Activated B cell treated with CpG ODN at 0.5 μM for 24 hours (primary cell): ENCODE data around the gene CBARP. TPM values are rescaled to one million over a fixed set of nuclear protein-coding genes. Genes with fewer than 3 reads are reported as not detected.

ENCODE experiments used
- ATAC-seq: fragments of 200-7000 bp; cut with Tn5 transposase; one replicate; pipeline ENCODE4 v1.10.0; 2021; ENCODE audit warnings: low read depth, mild to moderate bottlenecking, moderate library complexity
- CTCF ChIA-PET: fragments of 350-600 bp; sonication (Branson Sonifier 250); formaldehyde crosslinking; loops from one replicate; lab custom pipeline; 2021; ENCODE audit warnings: antibody characterized with exemption; lab: Charles Lee
- POLR2A ChIA-PET: fragments of 350-600 bp; sonication (Branson Sonifier 250); formaldehyde crosslinking; loops from one replicate; lab custom pipeline; 2021; ENCODE audit warnings: antibody characterized with exemption; lab: Charles Lee
- DNase-seq: peaks from one replicate; pipeline ENCODE4 v3.0.0; 2022
- H3K27ac Mint-ChIP-seq: one replicate; pipeline ENCODE4 v1.8.0; 2020; ENCODE audit warnings: mixed read lengths
- H3K27me3 Mint-ChIP-seq: one replicate; pipeline ENCODE4 v1.8.0; 2021; ENCODE audit warnings: mixed read lengths
- H3K36me3 Mint-ChIP-seq: one replicate; pipeline ENCODE4 v1.8.0; 2021; ENCODE audit warnings: low read depth, mixed read lengths
- H3K4me1 Mint-ChIP-seq: one replicate; pipeline ENCODE4 v1.8.0; 2021; ENCODE audit warnings: mixed read lengths
- H3K4me3 Mint-ChIP-seq: one replicate; pipeline ENCODE4 v1.8.0; 2020; ENCODE audit warnings: mild to moderate bottlenecking, mixed read lengths
- H3K9me3 Mint-ChIP-seq: one replicate; pipeline ENCODE4 v1.8.0; 2020; ENCODE audit warnings: mixed read lengths
- CTCF ChIP-seq: fragments of 200-600 bp; IDR thresholded peaks from one replicate; pipeline ENCODE4 v1.8.0; 2022; ENCODE audit warnings: antibody characterized with exemption, mild to moderate bottlenecking
- intact Hi-C: fragments of 100-400 bp; cut with micrococcal nuclease; formaldehyde crosslinking; loops from one replicate; pipeline ENCODE4 v1.15.1; 2024
- total RNA-seq: library from RNA; stranded (reverse); gene quantifications from 2 replicates; pipeline ENCODE4 v1.2.3, GENCODE V29; 2022

CBARP gene
- total RNA-seq, 1 donor from 2014 or later, result 0.64 TPM

- ChIA-PET POLR2A (interaction anchor here (10.1 kb wide), 1 partner anchor 25 kb away, joined by 824 read pairs; the partner anchor contains the start of gene CIRBP), CTCF (no interaction called here)
- Mint-ChIP-seq H3K4me3 (peak overlapping the region; percentile 79), H3K4me1 (peaks cover 40% of the 10 kb centered on the region), H3K36me3 (no peaks in the 10 kb centered on the region), H3K27me3 (peaks cover 7% of the 10 kb centered on the region), H3K27ac (no peak overlapping the region), H3K9me3 (no peaks in the 10 kb centered on the region)
- ATAC-seq (no peak), DNase-seq (no peak)
- intact Hi-C loops, result no loop called here
- no peak for TF ChIP-seq CTCF
Measured at GRCh38 chr19:1239420-1239795, 1.6 kb upstream of the CBARP start.

GRCh38 chr19:1238369-1239303 lies 831 bp upstream of the CBARP start:
- Mint-ChIP-seq H3K36me3 (no peaks in the 10 kb centered on the region), H3K4me1 (peaks cover 40% of the 10 kb centered on the region), H3K9me3 (no peaks in the 10 kb centered on the region), H3K27me3 (peaks cover 7% of the 10 kb centered on the region), H3K4me3 (peak overlapping the region; percentile 79), H3K27ac (no peak overlapping the region)
- ATAC-seq (no peak), DNase-seq (no peak)
- CTCF ChIA-PET, result no interaction called here
- intact Hi-C loops, result no loop called here
- POLR2A ChIA-PET, result interaction anchor here (0.8 to 10.1 kb wide), 2 partner anchors 26 to 375 kb away, joined by 3 to 824 read pairs; partner anchors contain the start of gene CIRBP
- TF ChIP-seq CTCF, result no peak

GRCh38 chr19:1237027-1237659 lies 662 bp downstream of the CBARP start:
- Mint-ChIP-seq H3K27me3 (peaks cover 7% of the 10 kb centered on the region), H3K4me3 (peak overlapping the region; percentile 38), H3K36me3 (no peaks in the 10 kb centered on the region), H3K27ac (no peak overlapping the region), H3K4me1 (peaks cover 26% of the 10 kb centered on the region), H3K9me3 (no peaks in the 10 kb centered on the region)
- no peak for DNase-seq
- CTCF ChIA-PET, result no interaction called here
- intact Hi-C loops, result no loop called here
- POLR2A ChIA-PET, result no interaction called here
- TF ChIP-seq CTCF, result no peak
- ATAC-seq, result no peak

GRCh38 chr19:1236576-1236975 lies 1.2 kb downstream of the CBARP start:
- H3K4me3 Mint-ChIP-seq, result no peak overlapping the region
- peaks cover 7% of the 10 kb centered on the region for H3K27me3 Mint-ChIP-seq
- H3K9me3 Mint-ChIP-seq, result no peaks in the 10 kb centered on the region
- H3K27ac Mint-ChIP-seq, result no peak overlapping the region
- ATAC-seq, result no peak
- peaks cover 24% of the 10 kb centered on the region for H3K4me1 Mint-ChIP-seq
- no peaks in the 10 kb centered on the region for H3K36me3 Mint-ChIP-seq
- DNase-seq, result no peak
- no peak for TF ChIP-seq CTCF
- ChIA-PET CTCF (no interaction called here), POLR2A (no interaction called here)
- intact Hi-C loops, result no loop called here
